LNCAP (cell line): ENCODE results near the gene NDUFAF3.

Experiments
- CTCF ChIP-seq: fragments of 450-650 bp; IDR thresholded peaks from 2 replicates; pipeline ENCODE4 v1.5.1; 2017; ENCODE audit warnings: mild to moderate bottlenecking

The NDUFAF3 gene

GRCh38 chr3:49004352-49005302 lies 17.3 kb upstream of the NDUFAF3 start:
- no peak for TF ChIP-seq CTCF

DNA sequence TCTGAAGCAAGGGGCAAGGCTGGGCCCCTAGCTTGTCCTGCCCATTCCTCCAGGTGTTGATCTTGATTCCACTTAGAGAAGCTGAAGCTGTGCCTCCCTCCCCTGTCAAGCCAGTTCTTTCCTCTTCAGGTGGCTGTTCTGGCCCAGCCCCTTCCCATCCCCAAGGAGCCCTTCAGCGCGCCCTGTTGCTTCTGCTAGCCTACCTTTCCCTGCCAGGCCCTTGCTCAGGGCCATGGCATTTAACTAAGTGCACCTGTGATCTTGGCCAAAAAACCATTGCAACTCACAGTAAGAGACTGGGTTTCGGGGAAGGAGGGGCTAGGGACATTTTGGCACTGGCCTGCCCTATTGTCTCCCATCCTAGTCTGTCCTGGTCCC lies 16.6 kb upstream of the NDUFAF3 start:
- no peak for TF ChIP-seq CTCF

DNA sequence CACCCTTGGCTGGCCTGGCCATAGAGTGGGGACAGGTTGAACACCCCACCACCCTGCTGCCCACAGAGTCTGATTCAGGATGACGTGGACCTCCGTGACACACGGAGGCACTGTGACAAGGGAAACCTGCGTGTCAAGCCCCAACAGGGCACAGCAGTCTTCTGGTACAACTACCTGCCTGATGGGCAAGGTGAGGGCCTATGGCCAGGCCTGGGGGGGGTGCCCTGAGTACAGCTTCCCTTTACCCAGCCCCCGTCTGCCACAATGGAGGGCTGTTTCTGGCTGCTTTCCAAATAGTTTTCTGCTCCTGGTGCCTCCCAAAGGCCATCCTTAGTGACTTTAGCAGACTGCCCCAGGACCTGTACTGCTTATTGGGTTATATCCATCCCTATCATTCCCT lies 15.9 kb upstream of the NDUFAF3 start:
- no peak for TF ChIP-seq CTCF

GRCh38 chr3:49006408-49007067 lies 15.4 kb upstream of the NDUFAF3 start:
- no peak for TF ChIP-seq CTCF

DNA sequence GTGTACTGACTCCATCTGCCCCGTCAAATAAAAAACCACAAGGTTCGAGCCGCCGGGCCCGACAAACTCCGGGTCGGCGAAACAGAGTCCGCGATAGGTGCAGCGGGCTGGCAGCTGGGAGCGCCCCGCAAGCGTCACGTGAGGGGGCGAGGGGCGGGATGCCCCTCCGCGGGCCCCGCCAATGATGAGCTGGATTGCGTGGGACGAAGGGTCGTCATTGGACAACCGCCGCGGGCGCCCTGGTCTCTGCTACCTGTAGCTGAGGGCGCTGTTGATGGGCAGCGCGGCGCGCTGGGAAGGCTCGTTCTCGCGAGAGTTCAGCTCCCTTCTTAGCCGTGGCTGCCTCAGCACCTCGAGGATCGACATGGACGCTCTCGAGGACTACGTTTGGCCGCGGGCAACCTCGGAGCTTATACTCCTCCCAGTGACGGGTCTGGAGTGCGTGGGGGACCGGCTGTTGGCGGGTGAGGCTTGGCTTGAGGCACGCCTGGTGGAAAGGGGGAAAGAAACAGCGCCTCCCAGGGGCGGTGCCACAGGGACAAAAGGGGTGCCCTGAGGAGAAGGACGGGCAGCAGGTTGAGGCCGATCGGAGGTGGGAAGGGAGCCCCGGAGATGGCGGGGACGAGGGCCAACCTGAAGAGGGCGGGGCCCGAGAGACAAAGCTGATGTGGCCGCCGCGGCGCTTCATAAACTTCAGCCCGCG lies 14.7 kb upstream of the NDUFAF3 start, which contains the start of gene WDR6:
WDR6 (plus strand) TSS at position 324 of the 703 bp plus-strand sequence; CDS start at position 365, 41 bp downstream.
- peak; percentile 27; the same call in 1 of the 2 replicates for TF ChIP-seq CTCF

- no peak for TF ChIP-seq CTCF
Measured at GRCh38 chr3:49007771-49008528, 14.0 kb upstream of the NDUFAF3 start.

DNA sequence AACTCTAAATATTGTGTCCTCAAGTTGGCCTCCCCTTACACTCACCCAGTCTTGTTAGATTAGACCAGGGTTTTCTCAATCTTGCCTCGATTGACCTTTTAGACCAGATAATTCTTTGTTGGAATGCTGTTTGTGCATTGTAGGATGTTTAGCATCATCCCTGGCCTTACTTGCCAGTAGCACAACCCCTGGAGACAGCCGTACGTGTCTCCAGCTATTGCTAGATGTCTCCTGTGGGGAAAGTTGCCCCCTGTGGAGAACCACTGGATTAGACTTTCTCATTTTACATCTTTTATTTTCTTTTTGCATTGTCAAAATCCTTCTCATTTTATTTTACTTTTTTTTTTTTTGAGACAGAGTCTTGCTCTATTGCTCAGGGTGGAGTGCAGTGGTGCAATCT lies 12.5 kb upstream of the NDUFAF3 start:
- TF ChIP-seq CTCF, result no peak
